ENCODE data around the gene MPST.

The MPST gene

GRCh38 chr22:37026325-37026724, 6.8 kb downstream of the MPST start:
- H3K9me3 Mint-ChIP-seq, result no peaks in the 10 kb centered on the region
- H3K4me1 Mint-ChIP-seq, result peaks cover 14% of the 10 kb centered on the region
- peaks cover 8% of the 10 kb centered on the region for H3K36me3 Mint-ChIP-seq
- no peaks in the 10 kb centered on the region for H3K27me3 Mint-ChIP-seq
- no peak overlapping the region for H3K27ac Mint-ChIP-seq
- no peak overlapping the region for H3K4me3 Mint-ChIP-seq
- no peak for ATAC-seq

GRCh38 chr22:37027556-37027955, 8.0 kb downstream of the MPST start:
- no peaks in the 10 kb centered on the region for H3K27me3 Mint-ChIP-seq
- no peaks in the 10 kb centered on the region for H3K9me3 Mint-ChIP-seq
- peaks cover 8% of the 10 kb centered on the region for H3K36me3 Mint-ChIP-seq
- H3K4me1 Mint-ChIP-seq, result peaks cover 5% of the 10 kb centered on the region
- H3K4me3 Mint-ChIP-seq, result no peak overlapping the region
- no peak overlapping the region for H3K27ac Mint-ChIP-seq
- no peak for ATAC-seq

- peaks cover 5% of the 10 kb centered on the region for H3K4me1 Mint-ChIP-seq
- peaks cover 6% of the 10 kb centered on the region for H3K27me3 Mint-ChIP-seq
- no peak for ATAC-seq
- H3K36me3 Mint-ChIP-seq, result peaks cover 8% of the 10 kb centered on the region
- no peaks in the 10 kb centered on the region for H3K9me3 Mint-ChIP-seq
- no peak overlapping the region for H3K27ac Mint-ChIP-seq
- no peak overlapping the region for H3K4me3 Mint-ChIP-seq
These were observed 9.4 kb downstream of the MPST start for GRCh38 chr22:37028692-37029674.

GRCh38 chr22:37030560-37031281, 11.2 kb downstream of the MPST start:
- Mint-ChIP-seq H3K4me1 (no peaks in the 10 kb centered on the region), H3K27me3 (peaks cover 24% of the 10 kb centered on the region), H3K27ac (no peak overlapping the region), H3K36me3 (no peaks in the 10 kb centered on the region), H3K4me3 (no peak overlapping the region), H3K9me3 (no peaks in the 10 kb centered on the region)
- no peak for ATAC-seq

- H3K27me3 Mint-ChIP-seq, result peaks cover 33% of the 10 kb centered on the region
- H3K4me3 Mint-ChIP-seq, result no peak overlapping the region
- H3K27ac Mint-ChIP-seq, result no peak overlapping the region
- no peaks in the 10 kb centered on the region for H3K36me3 Mint-ChIP-seq
- no peaks in the 10 kb centered on the region for H3K4me1 Mint-ChIP-seq
- no peak for ATAC-seq
- no peaks in the 10 kb centered on the region for H3K9me3 Mint-ChIP-seq
These were observed 12.6 kb downstream of the MPST start for GRCh38 chr22:37032134-37032534.

- Mint-ChIP-seq H3K4me1 (no peaks in the 10 kb centered on the region), H3K4me3 (no peak overlapping the region), H3K27ac (no peak overlapping the region), H3K36me3 (no peaks in the 10 kb centered on the region), H3K27me3 (peaks cover 39% of the 10 kb centered on the region), H3K9me3 (no peaks in the 10 kb centered on the region)
- no peak for ATAC-seq
These were observed 13.3 kb downstream of the MPST start for GRCh38 chr22:37032535-37033460.

- H3K27ac Mint-ChIP-seq, result no peak overlapping the region
These were observed 14.3 kb downstream of the MPST start for GRCh38 chr22:37033605-37034430.

GRCh38 chr22:37036655-37037377, 17.3 kb downstream of the MPST start:
- Mint-ChIP-seq H3K27ac (no peak overlapping the region), H3K36me3 (no peaks in the 10 kb centered on the region), H3K9me3 (no peaks in the 10 kb centered on the region), H3K27me3 (peaks cover 55% of the 10 kb centered on the region), H3K4me1 (no peaks in the 10 kb centered on the region), H3K4me3 (no peak overlapping the region)
- no peak for ATAC-seq

More at GRCh38 chr22:37033605-37034430, 14.3 kb downstream of the MPST start:
- Mint-ChIP-seq H3K4me3 (no peak overlapping the region), H3K27me3 (peaks cover 41% of the 10 kb centered on the region), H3K36me3 (no peaks in the 10 kb centered on the region), H3K4me1 (no peaks in the 10 kb centered on the region), H3K9me3 (no peaks in the 10 kb centered on the region)
- peak; percentile 17 for ATAC-seq

- ATAC-seq, result no peak
- no peak overlapping the region for H3K27ac Mint-ChIP-seq
- peaks cover 58% of the 10 kb centered on the region for H3K27me3 Mint-ChIP-seq
These were observed 18.1 kb downstream of the MPST start for GRCh38 chr22:37037669-37038068.

GRCh38 chr22:37039466-37039865, 19.9 kb downstream of the MPST start:
- ATAC-seq, result no peak
- peaks cover 54% of the 10 kb centered on the region for H3K27me3 Mint-ChIP-seq

More at GRCh38 chr22:37037669-37038068, 18.1 kb downstream of the MPST start:
- H3K9me3 Mint-ChIP-seq, result no peaks in the 10 kb centered on the region
- no peaks in the 10 kb centered on the region for H3K36me3 Mint-ChIP-seq
- no peaks in the 10 kb centered on the region for H3K4me1 Mint-ChIP-seq
- no peak overlapping the region for H3K4me3 Mint-ChIP-seq

GRCh38 chr22:37043209-37043827, 23.8 kb downstream of the MPST start:
- Mint-ChIP-seq H3K27me3 (peaks cover 24% of the 10 kb centered on the region), H3K36me3 (no peaks in the 10 kb centered on the region), H3K27ac (no peak overlapping the region), H3K4me3 (no peak overlapping the region), H3K9me3 (no peaks in the 10 kb centered on the region), H3K4me1 (peaks cover 17% of the 10 kb centered on the region)
- no peak for ATAC-seq

More at GRCh38 chr22:37039466-37039865, 19.9 kb downstream of the MPST start:
- no peaks in the 10 kb centered on the region for H3K9me3 Mint-ChIP-seq
- H3K4me1 Mint-ChIP-seq, result peaks cover 5% of the 10 kb centered on the region
- H3K36me3 Mint-ChIP-seq, result no peaks in the 10 kb centered on the region
- no peak overlapping the region for H3K27ac Mint-ChIP-seq
- no peak overlapping the region for H3K4me3 Mint-ChIP-seq

GRCh38 chr22:37043828-37044538, 24.4 kb downstream of the MPST start:
- Mint-ChIP-seq H3K27ac (no peak overlapping the region), H3K27me3 (peaks cover 24% of the 10 kb centered on the region), H3K4me3 (no peak overlapping the region), H3K4me1 (peaks cover 17% of the 10 kb centered on the region), H3K9me3 (no peaks in the 10 kb centered on the region), H3K36me3 (no peaks in the 10 kb centered on the region)
- peak; percentile 93 for ATAC-seq

Measured in stimulated activated memory B cell treated with anti-CD40 and anti-IgM and Interleukin-4, amounts not matched to agents 10 μg/mL and 1 μg/mL and 100 μg/mL, for 72 hours (primary cell).